HEK293 (cell line): ENCODE data around the gene ZNF197.

Experiments
- BCL11B ChIP-seq: fragments of 450-650 bp; formaldehyde crosslinking; IDR thresholded peaks from 2 replicates; pipeline ENCODE4 v1.5.1; 2016; ENCODE audit warnings: low read depth, missing biosample characterization, missing genetic modification characterization
- EGR2 ChIP-seq: fragments of 450-650 bp; formaldehyde crosslinking; IDR thresholded peaks from 2 replicates; pipeline ENCODE4 v1.5.1; 2016; ENCODE audit warnings: low read depth, missing biosample characterization, missing genetic modification characterization
- GLIS1 ChIP-seq: fragments of 450-650 bp; formaldehyde crosslinking; IDR thresholded peaks from 2 replicates; pipeline ENCODE4 v1.5.1; 2016; ENCODE audit warnings: missing biosample characterization, missing genetic modification characterization
- HOXA7 ChIP-seq: sonication (generic); formaldehyde crosslinking; IDR thresholded peaks from 2 replicates; pipeline ENCODE4 v1.8.1; 2022; ENCODE audit warnings: missing genetic modification reagents, borderline replicate concordance
- HOXC10 ChIP-seq: sonication (generic); formaldehyde crosslinking; IDR thresholded peaks from 2 replicates; pipeline ENCODE4 v1.8.1; 2023; ENCODE audit warnings: mild to moderate bottlenecking, missing genetic modification reagents
- KLF10 ChIP-seq: fragments of 450-650 bp; IDR thresholded peaks from 2 replicates; pipeline ENCODE4 v1.5.1; 2018; ENCODE audit warnings: missing biosample characterization, mild to moderate bottlenecking, missing genetic modification characterization
- TCF7L2 ChIP-seq: IDR thresholded peaks from 2 replicates; pipeline ENCODE4 v1.6.1; 2011; ENCODE audit warnings: low read depth, mild to moderate bottlenecking, inconsistent platforms, low read length, moderate library complexity, borderline replicate concordance
- ZBTB44 ChIP-seq: fragments of 450-650 bp; IDR thresholded peaks from 2 replicates; pipeline ENCODE4 v1.5.1; 2018; ENCODE audit warnings: missing biosample characterization, mild to moderate bottlenecking, missing genetic modification characterization
- ZFP37 ChIP-seq: fragments of 450-650 bp; formaldehyde crosslinking; IDR thresholded peaks from 2 replicates; pipeline ENCODE4 v1.5.1; 2016; ENCODE audit warnings: missing biosample characterization, missing genetic modification characterization
- ZNF174 ChIP-seq: fragments of 450-650 bp; formaldehyde crosslinking; IDR thresholded peaks from 2 replicates; pipeline ENCODE4 v1.5.0; 2017; ENCODE audit warnings: missing biosample characterization, mild to moderate bottlenecking, missing genetic modification characterization
- ZNF211 ChIP-seq: fragments of 450-650 bp; formaldehyde crosslinking; IDR thresholded peaks from 2 replicates; pipeline ENCODE4 v1.5.1; 2016; ENCODE audit warnings: low read depth, missing biosample characterization, missing genetic modification characterization
- ZNF24 ChIP-seq: fragments of 450-650 bp; formaldehyde crosslinking; IDR thresholded peaks from 2 replicates; pipeline ENCODE4 v1.5.1; 2016; ENCODE audit warnings: missing biosample characterization, missing genetic modification characterization
- ZNF26 ChIP-seq: fragments of 450-650 bp; formaldehyde crosslinking; IDR thresholded peaks from 2 replicates; pipeline ENCODE4 v1.5.1; 2016; ENCODE audit warnings: missing biosample characterization, missing genetic modification characterization
- ZNF302 ChIP-seq: fragments of 450-650 bp; formaldehyde crosslinking; IDR thresholded peaks from 2 replicates; pipeline ENCODE4 v1.5.1; 2016; ENCODE audit warnings: missing biosample characterization, missing genetic modification characterization, low read depth
- ZNF335 ChIP-seq: fragments of 450-650 bp; formaldehyde crosslinking; conservative IDR thresholded peaks from 2 replicates; pipeline ENCODE4 v1.5.1; 2016; ENCODE audit warnings: missing biosample characterization, missing genetic modification characterization
- ZNF350 ChIP-seq: fragments of 450-650 bp; formaldehyde crosslinking; IDR thresholded peaks from 2 replicates; pipeline ENCODE4 v1.5.0; 2017; ENCODE audit warnings: missing biosample characterization, mild to moderate bottlenecking, missing genetic modification characterization
- ZNF366 ChIP-seq: fragments of 450-650 bp; formaldehyde crosslinking; conservative IDR thresholded peaks from 2 replicates; pipeline ENCODE4 v1.5.1; 2016; ENCODE audit warnings: missing biosample characterization, missing genetic modification characterization
- ZNF433 ChIP-seq: fragments of 450-650 bp; formaldehyde crosslinking; IDR thresholded peaks from 2 replicates; pipeline ENCODE4 v1.5.1; 2016; ENCODE audit warnings: missing biosample characterization, missing genetic modification characterization, low read depth
- ZNF501 ChIP-seq: fragments of 450-650 bp; formaldehyde crosslinking; IDR thresholded peaks from 2 replicates; pipeline ENCODE4 v1.5.1; 2016; ENCODE audit warnings: missing biosample characterization, missing genetic modification characterization
- ZNF510 ChIP-seq: fragments of 450-650 bp; formaldehyde crosslinking; IDR thresholded peaks from 2 replicates; pipeline ENCODE4 v1.5.1; 2018; ENCODE audit warnings: mild to moderate bottlenecking, missing genetic modification characterization, missing biosample characterization; ENCODE audit not compliant: insufficient replicate concordance
- ZNF514 ChIP-seq: fragments of 450-650 bp; formaldehyde crosslinking; IDR thresholded peaks from 2 replicates; pipeline ENCODE4 v1.5.1; 2016; ENCODE audit warnings: missing biosample characterization, missing genetic modification characterization
- ZNF558 ChIP-seq: fragments of 450-650 bp; formaldehyde crosslinking; IDR thresholded peaks from 2 replicates; pipeline ENCODE4 v1.5.1; 2016; ENCODE audit warnings: missing biosample characterization, missing genetic modification characterization
- ZNF580 ChIP-seq: fragments of 450-650 bp; formaldehyde crosslinking; IDR thresholded peaks from 2 replicates; pipeline ENCODE4 v1.5.1; 2016; ENCODE audit warnings: missing biosample characterization, missing genetic modification characterization
- ZNF623 ChIP-seq: fragments of 450-650 bp; formaldehyde crosslinking; IDR thresholded peaks from 2 replicates; pipeline ENCODE4 v1.5.1; 2016; ENCODE audit warnings: missing biosample characterization, missing genetic modification characterization
- ZNF624 ChIP-seq: fragments of 450-650 bp; formaldehyde crosslinking; IDR thresholded peaks from 2 replicates; pipeline ENCODE4 v1.5.1; 2017; ENCODE audit warnings: missing biosample characterization, missing genetic modification characterization
- ZNF639 ChIP-seq: fragments of 450-650 bp; formaldehyde crosslinking; IDR thresholded peaks from 2 replicates; pipeline ENCODE4 v1.5.1; 2016; ENCODE audit warnings: missing biosample characterization, missing genetic modification characterization
- ZNF670 ChIP-seq: fragments of 450-650 bp; formaldehyde crosslinking; IDR thresholded peaks from 2 replicates; pipeline ENCODE4 v1.5.1; 2016; ENCODE audit warnings: missing biosample characterization, missing genetic modification characterization, low read depth
- ZNF701 ChIP-seq: fragments of 450-650 bp; formaldehyde crosslinking; IDR thresholded peaks from 2 replicates; pipeline ENCODE4 v1.5.1; 2016; ENCODE audit warnings: missing biosample characterization, missing genetic modification characterization
- ZNF792 ChIP-seq: fragments of 450-650 bp; formaldehyde crosslinking; IDR thresholded peaks from 2 replicates; pipeline ENCODE4 v1.5.1; 2016; ENCODE audit warnings: missing biosample characterization, missing genetic modification characterization
- ZNF830 ChIP-seq: fragments of 450-650 bp; IDR thresholded peaks from 2 replicates; pipeline ENCODE4 v1.5.0; 2018; ENCODE audit warnings: missing biosample characterization, missing genetic modification characterization, low read depth, mild to moderate bottlenecking, moderate library complexity
- ZSCAN30 ChIP-seq: fragments of 450-650 bp; IDR thresholded peaks from 2 replicates; pipeline ENCODE4 v1.5.1; 2018; ENCODE audit warnings: missing biosample characterization, mild to moderate bottlenecking, missing genetic modification characterization, moderate library complexity
- TF ChIP-seq, protein P1 (sequence below): fragments of 450-650 bp; formaldehyde crosslinking; IDR thresholded peaks from 2 replicates; pipeline ENCODE4 v1.5.1; 2016; ENCODE audit warnings: missing biosample characterization, missing genetic modification characterization

ZNF197 gene

GRCh38 chr3:44624749-44625480 lies at the start of gene ZNF197 (continued):
- no peak for TF ChIP-seq ZBTB44 (tag by site-specific recombination)
- no peak for TF ChIP-seq BCL11B (tag by site-specific recombination)
- TF ChIP-seq ZNF670 (tag by site-specific recombination), result no peak
- no peak for TF ChIP-seq ZNF558
- TF ChIP-seq ZNF174 (tag by site-specific recombination), result no peak
- TF ChIP-seq ZNF701 (tag by site-specific recombination), result no peak
- TF ChIP-seq ZNF624, result no peak
- no peak for TF ChIP-seq ZNF26 (tag by site-specific recombination)
- TF ChIP-seq ZNF830 (tag by site-specific recombination), result no peak
- TF ChIP-seq ZNF433 (tag by site-specific recombination), result no peak
- TF ChIP-seq ZNF366 (tag by site-specific recombination), result peak; percentile 36; the same call in 1 of the 2 replicates
- no peak for TF ChIP-seq TCF7L2
- no peak for TF ChIP-seq ZNF514 (tag by site-specific recombination)
- no peak for TF ChIP-seq GLIS1 (tag by site-specific recombination)
- TF ChIP-seq, protein P1, sequence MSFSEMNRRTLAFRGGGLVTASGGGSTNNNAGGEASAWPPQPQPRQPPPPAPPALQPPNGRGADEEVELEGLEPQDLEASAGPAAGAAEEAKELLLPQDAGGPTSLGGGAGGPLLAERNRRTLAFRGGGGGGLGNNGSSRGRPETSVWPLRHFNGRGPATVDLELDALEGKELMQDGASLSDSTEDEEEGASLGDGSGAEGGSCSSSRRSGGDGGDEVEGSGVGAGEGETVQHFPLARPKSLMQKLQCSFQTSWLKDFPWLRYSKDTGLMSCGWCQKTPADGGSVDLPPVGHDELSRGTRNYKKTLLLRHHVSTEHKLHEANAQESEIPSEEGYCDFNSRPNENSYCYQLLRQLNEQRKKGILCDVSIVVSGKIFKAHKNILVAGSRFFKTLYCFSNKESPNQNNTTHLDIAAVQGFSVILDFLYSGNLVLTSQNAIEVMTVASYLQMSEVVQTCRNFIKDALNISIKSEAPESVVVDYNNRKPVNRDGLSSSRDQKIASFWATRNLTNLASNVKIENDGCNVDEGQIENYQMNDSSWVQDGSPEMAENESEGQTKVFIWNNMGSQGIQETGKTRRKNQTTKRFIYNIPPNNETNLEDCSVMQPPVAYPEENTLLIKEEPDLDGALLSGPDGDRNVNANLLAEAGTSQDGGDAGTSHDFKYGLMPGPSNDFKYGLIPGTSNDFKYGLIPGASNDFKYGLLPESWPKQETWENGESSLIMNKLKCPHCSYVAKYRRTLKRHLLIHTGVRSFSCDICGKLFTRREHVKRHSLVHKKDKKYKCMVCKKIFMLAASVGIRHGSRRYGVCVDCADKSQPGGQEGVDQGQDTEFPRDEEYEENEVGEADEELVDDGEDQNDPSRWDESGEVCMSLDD, result peak; percentile 61; the same call in 1 of the 2 replicates
- peak; percentile 75; the same call in 1 of the 2 replicates for TF ChIP-seq ZNF580 (tag by site-specific recombination)
- TF ChIP-seq ZNF302 (tag by site-specific recombination), result no peak
- TF ChIP-seq ZNF792 (tag by site-specific recombination), result no peak
- no peak for TF ChIP-seq ZNF501
- TF ChIP-seq ZNF211, result no peak
- TF ChIP-seq ZNF623 (tag by site-specific recombination), result no peak
- TF ChIP-seq ZNF335 (tag by site-specific recombination), result no peak
- TF ChIP-seq KLF10 (tag by site-specific recombination), result no peak
- no peak for TF ChIP-seq ZNF24 (tag by site-specific recombination)
- TF ChIP-seq HOXC10 (CRISPR knock-in tag), result no peak
- no peak for TF ChIP-seq ZFP37 (tag by site-specific recombination)
- TF ChIP-seq EGR2, result no peak
- no peak for TF ChIP-seq HOXA7 (CRISPR knock-in tag)
- TF ChIP-seq ZNF639, result no peak
- TF ChIP-seq ZNF510 (tag by site-specific recombination), result no peak
- no peak for TF ChIP-seq ZNF350 (tag by site-specific recombination)
- TF ChIP-seq ZSCAN30 (tag by site-specific recombination), result peak; percentile 46; the same call in 1 of the 2 replicates
